Heart left ventricle (tissue), 13 donors: ENCODE data around the gene TOR4A.

Source experiments
- POLR2A ChIP-seq, 2 donors: fragments of 450-650 bp; IDR thresholded peaks; one replicate each; pipeline ENCODE4 v1.6.1; 2017; ENCODE audit warnings: antibody characterized with exemption in 2 of 2, mild to moderate bottlenecking in 2 of 2, moderate library complexity in 2 of 2
- TF ChIP-seq, protein P1 (sequence below), 12 donors: fragments of 200-600 bp; sonication (generic) in 4 of 12; IDR thresholded peaks; one replicate each; pipeline versions ENCODE4 v1.5.0 to v1.8.0; 2018 to 2022; ENCODE audit warnings: antibody characterized with exemption in 12 of 12, mild to moderate bottlenecking in 5 of 12
- donor health status: ischemic (EF 13 %, LVEDD 7.1; RV severe dilation, severe dysfunction).
- donor health status: DM: no; HTN: yes; CAD: no.
- donor health status: DM: no; HTN: no; CAD: no.
- donor health status: ischemic (EF 25% LVEDD 6.9; RV normal size, moderate dysfunction).
- donor health status: ischemic (EF 25% LVEDD 5.7; RV mildly dilated, moderate dysfunction).
- donor health status: ischemic (EF 35%, LVEDD 5.7; RV mildly dilated, moderate dysfunction).
- donor health status: nonischemic (EF 11% LVEDD 7.7; RV severe dilation, severe dysfunction).
- donor health status: DM: yes; HTN: yes; CAD: no.
- donor health status: PGD.
- donor health status: ischemic (EF 29% LVEDD 5.4; RV normal size, mild dysfunction).
- donor health status: nonischemic (EF 23%, LVEDD 6.1; RV moderate dilation, normal function).

DNA sequence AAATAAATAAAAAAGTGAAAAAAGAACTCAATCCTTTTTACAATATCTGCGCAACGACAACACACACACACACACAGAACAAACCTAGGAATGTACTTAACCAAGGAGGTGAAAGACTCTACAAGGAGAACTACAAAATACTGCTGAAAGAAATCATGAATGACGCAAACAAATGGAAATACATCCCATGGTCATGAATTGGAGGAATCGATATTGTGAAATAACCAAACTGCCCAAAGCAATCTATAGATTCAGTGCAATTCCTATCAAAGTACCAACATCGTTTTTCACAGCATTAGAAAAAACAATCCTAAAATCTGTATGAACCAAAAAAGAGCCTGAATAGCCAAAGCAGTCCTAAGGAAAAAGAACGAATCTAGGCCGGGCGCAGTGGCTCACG lies 54.4 kb downstream of the TOR4A start:
- TF ChIP-seq, protein P1, sequence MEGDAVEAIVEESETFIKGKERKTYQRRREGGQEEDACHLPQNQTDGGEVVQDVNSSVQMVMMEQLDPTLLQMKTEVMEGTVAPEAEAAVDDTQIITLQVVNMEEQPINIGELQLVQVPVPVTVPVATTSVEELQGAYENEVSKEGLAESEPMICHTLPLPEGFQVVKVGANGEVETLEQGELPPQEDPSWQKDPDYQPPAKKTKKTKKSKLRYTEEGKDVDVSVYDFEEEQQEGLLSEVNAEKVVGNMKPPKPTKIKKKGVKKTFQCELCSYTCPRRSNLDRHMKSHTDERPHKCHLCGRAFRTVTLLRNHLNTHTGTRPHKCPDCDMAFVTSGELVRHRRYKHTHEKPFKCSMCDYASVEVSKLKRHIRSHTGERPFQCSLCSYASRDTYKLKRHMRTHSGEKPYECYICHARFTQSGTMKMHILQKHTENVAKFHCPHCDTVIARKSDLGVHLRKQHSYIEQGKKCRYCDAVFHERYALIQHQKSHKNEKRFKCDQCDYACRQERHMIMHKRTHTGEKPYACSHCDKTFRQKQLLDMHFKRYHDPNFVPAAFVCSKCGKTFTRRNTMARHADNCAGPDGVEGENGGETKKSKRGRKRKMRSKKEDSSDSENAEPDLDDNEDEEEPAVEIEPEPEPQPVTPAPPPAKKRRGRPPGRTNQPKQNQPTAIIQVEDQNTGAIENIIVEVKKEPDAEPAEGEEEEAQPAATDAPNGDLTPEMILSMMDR (IDR thresholded peaks at IDR 0.05): no peak
- TF ChIP-seq POLR2A (IDR thresholded peaks at IDR 0.05): no peak
